Left lobe of liver (tissue), 2 donors: ENCODE results near the gene XAGE1A. TPM values are rescaled to one million over a fixed set of nuclear protein-coding genes. Genes with fewer than 3 reads are reported as not detected.
"Not testable (repeated sequence)": the region's sequence is repeated elsewhere in the genome, so short reads cannot be mapped to it uniquely, and the experiment has no call there.

Experiments used
- ATAC-seq: fragments of 200-7000 bp; cut with Tn5 transposase; one replicate; pipeline ENCODE4 v1.9.1; 2020; ENCODE audit warnings: mild to moderate bottlenecking, moderate library complexity
- DNase-seq: peaks from one replicate; pipeline ENCODE4 v3.0.0-alpha.2; 2020; ENCODE audit warnings: low spot score
- total RNA-seq: library from RNA; stranded (reverse); gene quantifications from one replicate; pipeline ENCODE4 v1.2.1, GENCODE V29; 2021
- donor health status: DM: no; HTN: no; CAD: no; lungs with moderate emphysema.
- donor health status: DM: no; HTN: yes; CAD: no.

XAGE1A gene
- total RNA-seq = not detected

GRCh38 chrX:52495545-52496418 is at the start of gene XAGE1A:
XAGE1A (plus strand) TSS chrX:52495808; CDS start chrX:52497362, 1,554 bp downstream.
- ATAC-seq, DNase-seq: not testable (repeated sequence)

- DNase-seq, ATAC-seq: not testable (repeated sequence)
These were observed 43.6 kb upstream of the XAGE1A start for GRCh38 chrX:52452031-52452430.

- not testable (repeated sequence) for ATAC-seq, DNase-seq
These were observed 24.3 kb upstream of the XAGE1A start for GRCh38 chrX:52471301-52471700.

- ATAC-seq, DNase-seq: not testable (repeated sequence)
These were observed 788 bp downstream of the XAGE1A start for GRCh38 chrX:52496419-52496772.

GRCh38 chrX:52501362-52501761 is 5.8 kb downstream of the XAGE1A start:
- not testable (repeated sequence) for ATAC-seq, DNase-seq

- no peak for ATAC-seq
- DNase-seq = no peak
These were observed 8.9 kb downstream of the XAGE1A start for GRCh38 chrX:52504551-52504950.

GRCh38 chrX:52507331-52507730 is 11.7 kb downstream of the XAGE1A start:
- no peak for ATAC-seq

GRCh38 chrX:52509916-52510315 is 14.3 kb downstream of the XAGE1A start:
- DNase-seq = no peak
- ATAC-seq = no peak

More at GRCh38 chrX:52507331-52507730, 11.7 kb downstream of the XAGE1A start:
- no peak for DNase-seq

GRCh38 chrX:52511126-52511525 is 15.5 kb downstream of the XAGE1A start:
- not testable (repeated sequence) for ATAC-seq, DNase-seq

GRCh38 chrX:52516110-52516986 is 20.7 kb downstream of the XAGE1A start:
- DNase-seq, ATAC-seq: not testable (repeated sequence)

GRCh38 chrX:52516987-52517325 is 21.3 kb downstream of the XAGE1A start, which contains the start of gene XAGE1B:
XAGE1B (minus strand) TSS chrX:52517063; CDS start chrX:52515527, 1,536 bp downstream.
- not testable (repeated sequence) for DNase-seq, ATAC-seq

GRCh38 chrX:52541051-52541450 is 45.4 kb downstream of the XAGE1A start:
- not testable (repeated sequence) for DNase-seq
- peak; percentile 68 for ATAC-seq

GRCh38 chrX:52542311-52542710 is 46.7 kb downstream of the XAGE1A start:
- DNase-seq (no peak), ATAC-seq (no peak)

GRCh38 chrX:52544147-52544840 is 48.7 kb downstream of the XAGE1A start:
- no peak for DNase-seq
- no peak for ATAC-seq

GRCh38 chrX:52548769-52549168 is 53.2 kb downstream of the XAGE1A start:
- ATAC-seq, DNase-seq: not testable (repeated sequence)

Other genes starting within 250 kb of the XAGE1A start
- gene XAGE2, start 126.8 kb upstream of the XAGE1A start, total RNA-seq = not detected
- not detected for gene XAGE1B, start 21.3 kb downstream of the XAGE1A start, total RNA-seq
- gene SSX7, start 159.1 kb downstream of the XAGE1A start, total RNA-seq = not detected
- gene SSX2, start 211.4 kb downstream of the XAGE1A start, total RNA-seq = not detected